GM21737 (cell line): ENCODE results near the gene CRYGA.
"Not testable (repeated sequence)": the region's sequence is repeated elsewhere in the genome, so short reads cannot be mapped to it uniquely, and the experiment has no call there.

Experiments used
- ATAC-seq: cut with Tn5 transposase; IDR thresholded peaks from one replicate; pipeline ENCODE4 v1.9.1; 2021; ENCODE audit warnings: mild to moderate bottlenecking, moderate library complexity; ENCODE audit not compliant: unreplicated experiment

Gene CRYGA

DNA sequence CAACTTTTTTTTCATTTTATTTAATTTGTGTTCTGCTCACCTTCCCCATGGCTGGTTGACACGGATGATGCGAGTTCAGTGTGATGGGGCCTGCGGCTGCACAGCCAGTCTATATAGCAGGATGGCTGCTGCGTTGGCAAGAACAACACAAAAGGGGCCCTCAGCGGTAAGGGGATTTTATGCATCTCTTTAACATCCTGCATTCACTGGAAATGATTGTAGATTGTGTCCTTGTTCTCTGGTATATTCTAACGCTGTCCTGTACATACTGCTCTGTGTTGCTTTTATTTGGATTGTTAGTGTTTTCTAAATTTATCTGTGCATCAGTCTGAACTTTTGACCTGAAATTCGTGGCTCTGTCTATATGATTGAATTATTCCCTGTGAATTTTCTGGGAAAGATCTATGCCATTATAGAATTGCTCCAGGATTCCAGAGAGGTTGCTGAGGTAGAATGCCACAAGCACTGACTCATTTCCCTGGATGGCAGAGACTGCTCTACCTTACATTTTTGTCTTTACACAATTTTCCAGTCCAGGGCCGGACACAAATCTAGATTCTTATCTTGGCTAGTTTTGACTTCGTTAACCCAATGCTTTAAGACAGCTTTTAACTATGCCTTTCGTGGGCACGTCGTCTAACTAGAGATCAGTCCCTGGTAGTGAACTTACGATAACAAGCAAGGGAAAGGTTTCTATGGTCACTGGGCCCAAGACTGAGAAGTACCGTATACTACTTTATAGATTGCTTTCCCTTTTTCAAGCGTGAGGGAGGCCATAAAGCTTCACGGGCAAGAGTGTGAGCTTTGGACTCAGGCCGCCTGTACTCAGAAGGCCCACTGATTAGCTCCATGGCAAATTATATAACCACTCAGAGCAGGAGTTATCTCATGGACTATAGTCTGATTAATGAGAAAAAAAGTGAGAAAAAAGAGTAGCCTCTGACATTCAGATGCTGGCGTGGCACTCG, 33.4 kb downstream of the CRYGA start, which contains the start of gene CRYGC:
TSS of gene CRYGC (minus strand) at position 85 of the 968 bp plus-strand sequence. CDS start at position 49, 36 bp downstream.
- ATAC-seq: no peak

DNA sequence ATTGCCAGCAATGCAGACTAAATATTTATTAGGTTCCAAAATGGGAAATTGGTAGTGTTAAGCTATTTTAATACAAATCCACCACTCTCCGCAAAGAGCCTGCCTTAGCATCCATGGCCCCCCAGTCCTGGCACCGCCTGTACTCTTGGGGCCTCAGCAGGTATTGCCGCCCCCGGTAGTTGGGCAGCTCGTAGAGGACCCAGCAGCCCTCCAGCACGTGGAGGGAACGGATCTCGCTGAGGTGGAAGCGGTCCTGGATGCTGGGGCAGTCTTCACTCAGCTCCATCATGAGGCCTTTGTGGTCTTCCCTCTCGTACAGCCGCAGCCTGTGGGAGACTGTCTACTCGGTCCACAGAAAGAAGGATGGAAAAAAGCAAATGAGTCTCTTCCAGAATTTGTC, 35.3 kb downstream of the CRYGA start:
- ATAC-seq: no peak

DNA sequence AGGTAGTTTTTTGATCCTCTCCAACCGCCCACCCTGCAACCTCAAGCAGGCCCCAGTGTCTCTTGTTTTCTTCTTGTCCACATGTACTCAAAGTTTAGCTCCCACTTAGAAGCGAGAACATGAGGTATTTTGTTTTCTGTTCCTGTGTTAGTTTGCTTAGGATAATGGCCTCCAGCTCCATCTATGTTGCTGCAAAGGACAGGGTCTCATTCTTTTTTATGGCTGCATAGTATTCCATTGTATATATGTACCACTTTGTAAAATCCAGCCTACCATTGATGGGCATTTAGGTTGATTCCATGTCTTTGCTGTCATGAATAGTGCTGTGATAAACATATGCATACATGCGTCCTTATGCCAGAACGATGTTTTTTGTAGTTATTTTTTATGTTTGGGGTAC, 36.3 kb downstream of the CRYGA start:
- no peak for ATAC-seq

DNA sequence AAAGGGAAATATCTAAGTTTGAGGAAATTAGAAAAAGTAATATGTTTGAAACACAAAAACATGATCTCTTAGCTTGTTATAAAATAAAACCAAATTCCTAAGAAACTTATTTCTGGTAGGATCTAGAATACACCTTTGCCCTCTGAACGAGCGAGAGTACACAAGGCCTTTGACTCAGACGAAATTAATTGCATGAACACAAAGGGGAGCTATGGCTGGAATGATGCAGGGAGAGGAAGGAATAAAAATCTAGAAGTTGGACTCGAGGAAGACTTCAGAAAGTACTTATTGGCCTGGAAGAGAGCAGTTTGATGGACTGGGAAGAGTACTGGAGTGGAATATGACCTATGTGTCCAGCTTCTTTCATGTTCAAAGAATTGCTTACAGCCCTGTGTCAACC, 38.1 kb downstream of the CRYGA start:
- ATAC-seq: no peak

DNA sequence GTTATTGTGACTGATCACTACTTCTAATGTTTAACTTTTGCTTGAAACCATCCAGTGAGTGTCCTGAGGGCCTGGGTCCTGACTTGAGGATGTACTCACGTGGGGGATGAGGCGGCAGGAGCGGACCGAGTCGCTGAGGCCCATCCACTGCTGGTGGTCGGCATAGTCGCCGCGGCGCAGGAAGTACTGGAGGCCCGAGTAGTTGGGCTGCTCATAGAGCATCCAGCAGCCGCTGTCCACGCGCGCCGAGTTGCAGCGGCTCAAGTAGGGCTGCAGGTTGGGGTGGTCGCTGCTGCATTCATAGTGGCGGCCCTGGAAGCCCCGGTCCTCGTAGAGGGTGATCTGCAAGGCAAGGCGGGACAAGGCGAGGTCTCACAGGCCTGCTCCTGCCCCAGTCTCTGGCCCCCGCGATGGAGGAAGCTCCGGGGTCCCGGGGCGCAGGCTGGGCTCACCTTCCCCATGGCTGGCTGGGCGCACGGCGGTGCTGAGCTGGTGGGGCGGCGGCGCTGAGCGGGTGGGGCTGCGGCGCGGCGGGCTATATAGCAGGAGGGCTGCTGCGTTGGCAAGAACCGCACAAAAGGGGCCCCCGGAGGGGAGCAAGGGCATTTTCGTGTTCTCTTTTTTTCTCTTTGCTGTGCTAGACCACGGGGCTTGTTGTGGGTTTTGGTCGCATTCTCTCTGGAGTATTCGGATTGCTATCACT, 39.2 kb downstream of the CRYGA start, which contains the start of gene CRYGD:
TSS of gene CRYGD (minus strand) at position 512 of the 703 bp plus-strand sequence. CDS start at position 461, 51 bp downstream.
- ATAC-seq: not testable (repeated sequence)

DNA sequence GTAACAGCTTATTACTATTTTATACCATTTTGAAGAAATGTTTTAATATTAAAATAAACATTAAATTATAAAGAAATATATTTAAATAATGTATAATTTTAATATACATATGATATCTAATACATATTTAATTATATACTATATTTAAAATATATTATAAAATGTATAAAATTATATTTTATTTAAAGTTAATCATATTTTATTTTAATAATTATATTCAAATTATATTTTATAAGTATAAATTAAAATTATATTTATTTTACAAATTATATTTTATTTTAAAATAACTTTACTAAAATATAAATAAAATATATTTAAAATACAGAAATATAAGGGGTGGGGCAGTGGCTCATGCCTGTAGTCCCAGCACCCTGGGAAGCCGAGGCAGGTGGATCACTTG, 41.1 kb downstream of the CRYGA start:
- no peak for ATAC-seq

DNA sequence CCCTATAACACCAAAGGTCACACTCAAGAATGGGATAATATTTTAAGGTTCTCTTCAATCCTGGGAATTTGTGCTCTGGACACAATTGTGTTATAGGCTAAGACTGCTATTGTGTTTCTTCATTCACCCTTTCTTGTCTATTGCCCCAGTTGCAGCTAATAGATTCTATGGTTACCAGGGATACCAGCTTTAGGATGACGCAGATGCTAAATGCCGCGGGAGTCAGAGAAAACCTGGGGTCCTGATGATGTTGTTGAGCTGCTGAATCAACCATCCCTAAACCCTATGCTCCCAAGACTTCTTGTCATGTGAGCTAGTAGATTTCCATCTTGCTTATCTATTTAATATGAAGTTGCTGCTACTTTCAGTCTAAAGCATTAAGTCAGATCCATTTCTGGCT, 44.5 kb downstream of the CRYGA start:
- ATAC-seq: no peak

DNA sequence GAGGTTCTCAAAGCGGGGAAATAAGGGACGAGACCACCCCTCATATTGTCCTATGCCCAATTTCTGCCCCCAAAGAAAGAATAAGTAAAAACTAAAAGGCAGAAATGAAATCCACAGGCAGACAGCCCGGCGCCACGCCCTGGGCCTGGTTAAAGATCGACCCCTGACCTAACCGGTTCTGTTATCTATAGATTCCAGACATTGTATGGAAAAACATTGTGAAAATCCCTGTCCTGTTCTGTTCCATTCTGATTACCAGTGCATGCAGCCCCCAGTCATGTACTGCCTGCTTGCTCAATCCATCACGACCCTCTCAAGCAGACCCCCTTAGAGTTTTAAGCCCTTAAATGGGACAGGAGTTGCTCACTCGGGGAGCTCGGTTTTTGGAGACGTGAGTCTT, 46.0 kb downstream of the CRYGA start:
- not testable (repeated sequence) for ATAC-seq

DNA sequence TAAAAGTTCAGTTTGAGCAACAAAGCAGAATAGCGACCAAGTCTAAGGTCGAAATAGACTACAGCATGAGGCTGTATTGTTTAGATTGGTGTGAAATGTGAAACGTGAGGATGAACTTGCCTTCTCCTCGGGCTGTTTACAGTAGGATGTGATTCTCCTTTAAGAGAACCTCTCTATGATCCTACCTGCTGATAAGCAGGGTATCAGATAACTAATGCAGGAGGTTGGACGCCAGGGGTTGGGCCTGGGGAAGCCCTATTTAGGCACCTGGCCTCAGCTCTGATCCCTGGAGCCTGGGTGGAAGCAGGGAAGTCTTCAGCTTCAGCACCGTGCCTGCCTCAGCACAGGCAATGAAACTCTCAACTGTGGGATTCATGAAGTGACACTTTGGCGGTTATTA, 50.4 kb downstream of the CRYGA start:
- ATAC-seq: no peak

DNA sequence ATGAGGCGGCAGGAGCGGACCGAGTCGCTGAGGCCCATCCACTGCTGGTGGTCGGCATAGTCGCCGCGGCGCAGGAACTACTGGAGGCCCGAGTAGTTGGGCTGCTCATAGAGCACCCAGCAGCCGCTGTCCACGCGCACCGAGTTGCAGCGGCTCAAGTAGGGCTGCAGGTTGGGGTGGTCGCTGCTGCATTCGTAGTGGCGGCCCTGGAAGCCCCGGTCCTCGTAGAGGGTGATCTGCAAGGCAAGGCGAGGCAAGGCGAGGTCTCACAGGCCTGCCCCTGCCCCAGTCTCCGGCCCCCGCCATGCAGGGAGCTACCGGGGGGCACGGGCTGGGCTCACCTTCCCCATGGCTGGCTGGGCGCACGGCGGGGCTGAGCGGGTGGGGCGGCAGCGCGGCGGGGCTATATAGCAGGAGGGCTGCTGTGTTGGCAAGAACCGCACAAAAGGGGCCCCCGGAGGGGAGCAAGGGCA, 51.1 kb downstream of the CRYGA start:
- ATAC-seq: not testable (repeated sequence)
